Skeletal muscle tissue (tissue), 4 donors: ENCODE data around the gene PINK1. TPM values are rescaled to one million over a fixed set of nuclear protein-coding genes. Genes with fewer than 3 reads are reported as not detected.
A peak's percentile ranks its signal among the peaks of the same experiment; 100 is the strongest.

Experiments
- H3K27ac ChIP-seq: one replicate; pipeline ENCODE4 v1.7.0; 2013; ENCODE audit warnings: mild to moderate bottlenecking, low read depth, low read length, inconsistent platforms
- H3K27me3 ChIP-seq, 3 donors: one replicate each; pipeline ENCODE4 v1.7.0; 2013; ENCODE audit warnings: low read length in 3 of 3; ENCODE audit not compliant: control insufficient read depth in 3 of 3, insufficient read depth in 3 of 3
- H3K36me3 ChIP-seq, 3 donors: one replicate each; pipeline ENCODE4 v1.7.0; 2013; ENCODE audit warnings: low read length in 3 of 3; ENCODE audit not compliant: control insufficient read depth in 3 of 3, insufficient read depth in 3 of 3
- H3K4me1 ChIP-seq, 3 donors: one replicate each; pipeline ENCODE4 v1.7.0; 2013; ENCODE audit warnings: low read length in 3 of 3, mild to moderate bottlenecking in 3 of 3; ENCODE audit not compliant: control insufficient read depth in 3 of 3, insufficient read depth in 3 of 3
- H3K4me3 ChIP-seq, 3 donors: one replicate each; pipeline ENCODE4 v1.7.0; 2013; ENCODE audit warnings: low read length in 3 of 3
- H3K9ac ChIP-seq, 3 donors: one replicate each; pipeline ENCODE4 v1.7.0; 2013; ENCODE audit warnings: low read length in 3 of 3, mild to moderate bottlenecking in 3 of 3, moderate library complexity in 2 of 3, low read depth in 1 of 3
- H3K9me3 ChIP-seq, 3 donors: one replicate each; pipeline ENCODE4 v1.7.0; 2013; ENCODE audit warnings: low read length in 3 of 3; ENCODE audit not compliant: control insufficient read depth in 3 of 3
- total RNA-seq: library from RNA; depleted of rRNA; stranded (reverse); fragments of >200 nt; gene quantifications from one replicate; pipeline ENCODE4 v1.2.3, GENCODE V29; 2014
- donor health status: Osteomylitis.

Gene PINK1
- total RNA-seq, 1 donor from 2014 or later, result 56.4 TPM

GRCh38 chr1:20660363-20660762, 27.1 kb downstream of the PINK1 start:
- Histone ChIP-seq H3K36me3 (peaks cover 15 to 27% (median 25%) of the 10 kb centered on the region in 3 donors), H3K27me3 (no peaks in the 10 kb centered on the region), H3K9ac (peak overlapping the region; percentile 78 to 95 (median 88)), H3K27ac (no peak overlapping the region), H3K4me1 (peaks cover 29 to 53% (median 42%) of the 10 kb centered on the region in 3 donors), H3K9me3 (no peaks in the 10 kb centered on the region), H3K4me3 (peak overlapping the region; percentile 95 to 97 (median 96))

- Histone ChIP-seq H3K27ac (peak overlapping the region; percentile 25), H3K9ac (peak overlapping the region; percentile 78 to 95 (median 88)), H3K36me3 (peaks cover 11 to 22% (median 20%) of the 10 kb centered on the region in 3 donors), H3K4me1 (peaks cover 29 to 53% (median 42%) of the 10 kb centered on the region in 3 donors), H3K4me3 (peak overlapping the region; percentile 95 to 97 (median 96)), H3K27me3 (no peaks in the 10 kb centered on the region), H3K9me3 (no peaks in the 10 kb centered on the region)
Measured at GRCh38 chr1:20660847-20661206, 27.6 kb downstream of the PINK1 start.

GRCh38 chr1:20661207-20662109, 28.2 kb downstream of the PINK1 start, which contains the start of gene DDOST:
Gene DDOST (minus strand): TSS chr1:20661369. CDS start chr1:20661350, 19 bp downstream.
- Histone ChIP-seq H3K4me3 (peak within 1 kb of the TSS; percentile 95 to 97 (median 97)), H3K4me1 (peaks cover 29 to 53% (median 42%) of the 10 kb centered on the region in 3 donors), H3K9me3 (no peaks in the 10 kb centered on the region), H3K27ac (peak within 1 kb of the TSS; percentile 83), H3K36me3 (peaks cover 6 to 16% (median 14%) of the 10 kb centered on the region in 3 donors), H3K27me3 (no peaks in the 10 kb centered on the region), H3K9ac (peak within 1 kb of the TSS; percentile 88 to 95 (median 88))

GRCh38 chr1:20662110-20662475, 28.8 kb downstream of the PINK1 start:
- peak overlapping the region; percentile 95 to 97 (median 97) for H3K4me3 ChIP-seq
- no peaks in the 10 kb centered on the region for H3K9me3 ChIP-seq
- peaks cover 3 to 12% (median 12%) of the 10 kb centered on the region in 3 donors for H3K36me3 ChIP-seq
- peak overlapping the region; percentile 83 for H3K27ac ChIP-seq
- peaks cover 29 to 48% (median 38%) of the 10 kb centered on the region in 3 donors for H3K4me1 ChIP-seq
- peak overlapping the region; percentile 87 to 95 (median 88) for H3K9ac ChIP-seq
- no peaks in the 10 kb centered on the region for H3K27me3 ChIP-seq

GRCh38 chr1:20663365-20663764, 30.1 kb downstream of the PINK1 start:
- Histone ChIP-seq H3K36me3 (no peaks in the 10 kb centered on the region), H3K27ac (no peak overlapping the region), H3K4me1 (peaks cover 27 to 37% (median 28%) of the 10 kb centered on the region in 3 donors), H3K27me3 (no peaks in the 10 kb centered on the region), H3K4me3 (no peak overlapping the region), H3K9ac (no peak overlapping the region), H3K9me3 (no peaks in the 10 kb centered on the region)

- no peaks in the 10 kb centered on the region for H3K36me3 ChIP-seq
- peaks cover 20 to 31% (median 23%) of the 10 kb centered on the region in 3 donors for H3K4me1 ChIP-seq
- no peak overlapping the region for H3K4me3 ChIP-seq
- no peak overlapping the region for H3K9ac ChIP-seq
- no peak overlapping the region for H3K27ac ChIP-seq
- H3K9me3 ChIP-seq, result no peaks in the 10 kb centered on the region
- no peaks in the 10 kb centered on the region for H3K27me3 ChIP-seq
Measured at GRCh38 chr1:20663969-20664715, 30.9 kb downstream of the PINK1 start.

- Histone ChIP-seq H3K9ac (no peak overlapping the region), H3K4me3 (no peak overlapping the region), H3K27me3 (peaks cover 0 to 5% (median 3%) of the 10 kb centered on the region in 3 donors), H3K9me3 (no peaks in the 10 kb centered on the region), H3K27ac (no peak overlapping the region), H3K4me1 (peaks cover 8 to 16% (median 9%) of the 10 kb centered on the region in 3 donors), H3K36me3 (no peaks in the 10 kb centered on the region)
Measured at GRCh38 chr1:20665726-20666125, 32.5 kb downstream of the PINK1 start.

- H3K9me3 ChIP-seq, result no peaks in the 10 kb centered on the region
- no peak overlapping the region for H3K4me3 ChIP-seq
- H3K27ac ChIP-seq, result no peak overlapping the region
- H3K36me3 ChIP-seq, result no peaks in the 10 kb centered on the region
- peaks cover 7 to 11% (median 9%) of the 10 kb centered on the region in 3 donors for H3K4me1 ChIP-seq
- no peak overlapping the region for H3K9ac ChIP-seq
- H3K27me3 ChIP-seq, result peaks cover 0 to 6% (median 5%) of the 10 kb centered on the region in 3 donors
Measured at GRCh38 chr1:20666146-20666545, 32.9 kb downstream of the PINK1 start.

GRCh38 chr1:20666804-20667203, 33.5 kb downstream of the PINK1 start:
- H3K4me3 ChIP-seq, result no peak overlapping the region
- H3K27me3 ChIP-seq, result peaks cover 0 to 9% (median 5%) of the 10 kb centered on the region in 3 donors
- H3K4me1 ChIP-seq, result peaks cover 7% of the 10 kb centered on the region in 3 donors
- H3K9me3 ChIP-seq, result no peaks in the 10 kb centered on the region
- no peak overlapping the region for H3K9ac ChIP-seq
- H3K36me3 ChIP-seq, result no peaks in the 10 kb centered on the region
- H3K27ac ChIP-seq, result no peak overlapping the region
